GM12891 (cell line): Measurements from ENCODE around the gene GRIK1.

Experiments used
- POLR2A ChIP-seq: IDR thresholded peaks from 2 replicates; pipeline ENCODE4 v1.6.1; 2011; ENCODE audit warnings: low read depth, low read length, control low read depth
- POLR2AphosphoS5 ChIP-seq: IDR thresholded peaks from 2 replicates; pipeline ENCODE4 v1.6.1; 2011; ENCODE audit warnings: low read depth, low read length, control low read depth
- POU2F2 ChIP-seq: IDR thresholded peaks from 2 replicates; pipeline ENCODE4 v1.6.1; 2011; ENCODE audit warnings: low read depth, mild to moderate bottlenecking, control low read depth, low read length, moderate library complexity
- SPI1 ChIP-seq: IDR thresholded peaks from 2 replicates; pipeline ENCODE4 v1.6.1; 2011; ENCODE audit warnings: low read depth, low read length, control low read depth
- TAF1 ChIP-seq: IDR thresholded peaks from 2 replicates; pipeline ENCODE4 v1.6.1; 2011; ENCODE audit warnings: low read depth, low read length, control low read depth

DNA sequence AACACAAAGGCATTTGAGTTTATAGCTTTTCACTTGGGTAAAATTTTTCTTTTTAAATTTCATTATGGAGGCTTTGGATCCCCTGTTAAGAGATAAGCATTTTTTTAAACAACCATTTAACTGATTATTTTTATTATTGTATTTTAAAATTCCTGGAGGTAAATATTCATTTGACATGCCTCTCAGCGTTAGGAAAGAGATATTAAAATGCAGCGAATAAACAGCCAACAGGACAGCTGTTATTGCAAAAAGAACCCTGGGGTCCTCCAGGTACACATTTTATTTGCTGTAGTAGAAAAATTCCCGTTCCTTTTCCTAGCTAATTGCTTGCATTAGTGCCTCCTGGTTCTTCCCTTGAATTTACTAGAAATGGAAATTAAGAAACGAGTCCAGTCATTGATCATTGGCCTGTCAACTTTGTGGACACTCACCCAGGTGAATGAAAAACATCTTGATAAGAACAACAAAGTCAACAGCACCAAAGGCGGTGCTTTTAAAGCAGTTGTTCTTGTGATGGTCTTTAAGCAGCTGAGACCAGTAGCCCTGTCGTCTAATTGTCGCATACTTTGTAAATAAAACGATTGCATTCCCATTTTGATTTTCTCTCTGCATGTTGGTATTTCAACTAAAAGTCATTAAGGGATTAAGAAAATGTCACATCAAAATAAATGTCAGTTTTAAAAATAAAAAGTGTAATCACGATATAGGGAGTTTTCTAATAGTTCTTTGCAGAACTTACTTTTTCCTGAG, 282.4 kb downstream of the GRIK1 start:
- TF ChIP-seq POLR2A = no peak
- TF ChIP-seq TAF1 = no peak
- TF ChIP-seq POLR2AphosphoS5 = no peak
- no peak for TF ChIP-seq POU2F2
- no peak for TF ChIP-seq SPI1
